ENCODE data around the gene ZNF785. TPM values are rescaled to one million over a fixed set of nuclear protein-coding genes. Genes with fewer than 3 reads are reported as not detected.

ZNF785 gene
- total and polyA plus RNA-seq, 2 of the 13 experiments (the other 11 are each of a cell fraction or from before 2014, with no cell fraction given) = 0.01 TPM; not detected in 1

DNA sequence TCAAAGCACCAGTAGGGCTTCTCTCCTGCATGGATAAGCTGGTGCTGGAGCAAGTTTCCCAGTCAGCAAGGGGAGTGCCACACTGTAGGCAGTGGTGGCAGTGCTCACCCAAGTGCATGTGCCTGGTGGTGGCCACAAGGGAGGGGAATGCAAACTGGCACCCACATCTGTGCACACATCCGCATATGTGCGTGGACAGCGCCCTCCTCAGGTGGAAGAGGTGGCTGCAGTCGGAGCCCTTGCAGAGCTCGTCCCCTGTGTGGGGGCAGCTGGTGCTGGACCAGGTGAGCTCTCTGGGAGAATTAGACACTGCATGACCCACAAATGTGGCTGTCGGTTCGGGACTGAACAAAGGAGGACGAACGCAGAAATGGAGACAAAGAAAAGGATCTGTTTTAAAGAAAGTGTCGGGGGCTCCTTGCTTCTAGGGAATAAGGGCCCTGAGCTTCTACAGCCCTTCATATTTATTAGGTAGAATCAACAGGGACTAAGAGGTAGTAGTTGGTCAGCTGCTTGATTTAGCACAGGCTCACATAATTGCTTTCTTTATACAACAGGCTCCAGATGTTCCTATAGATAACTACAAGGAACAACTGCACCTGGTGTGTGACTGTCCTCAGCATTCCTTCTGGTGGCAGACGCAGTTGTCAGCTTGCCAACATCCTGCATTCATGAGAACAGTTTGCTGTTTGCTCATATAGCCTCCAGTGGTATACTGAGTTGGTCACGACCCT is 30.0 kb upstream of the ZNF785 start (continued):
- TF ChIP-seq, protein P1, sequence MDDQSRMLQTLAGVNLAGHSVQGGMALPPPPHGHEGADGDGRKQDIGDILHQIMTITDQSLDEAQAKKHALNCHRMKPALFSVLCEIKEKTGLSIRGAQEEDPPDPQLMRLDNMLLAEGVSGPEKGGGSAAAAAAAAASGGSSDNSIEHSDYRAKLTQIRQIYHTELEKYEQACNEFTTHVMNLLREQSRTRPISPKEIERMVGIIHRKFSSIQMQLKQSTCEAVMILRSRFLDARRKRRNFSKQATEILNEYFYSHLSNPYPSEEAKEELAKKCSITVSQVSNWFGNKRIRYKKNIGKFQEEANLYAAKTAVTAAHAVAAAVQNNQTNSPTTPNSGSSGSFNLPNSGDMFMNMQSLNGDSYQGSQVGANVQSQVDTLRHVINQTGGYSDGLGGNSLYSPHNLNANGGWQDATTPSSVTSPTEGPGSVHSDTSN (CRISPR knock-in tag; IDR thresholded peaks at IDR 0.05; ENCODE audit: borderline replicate concordance) = no peak
- TF ChIP-seq ATF7-NPFF (CRISPR knock-in tag; IDR thresholded peaks at IDR 0.05; ENCODE audit: low read depth) = no peak
- no peak for TF ChIP-seq ZNF709 (CRISPR knock-in tag; IDR thresholded peaks at IDR 0.05)
- TF ChIP-seq, protein P2, sequence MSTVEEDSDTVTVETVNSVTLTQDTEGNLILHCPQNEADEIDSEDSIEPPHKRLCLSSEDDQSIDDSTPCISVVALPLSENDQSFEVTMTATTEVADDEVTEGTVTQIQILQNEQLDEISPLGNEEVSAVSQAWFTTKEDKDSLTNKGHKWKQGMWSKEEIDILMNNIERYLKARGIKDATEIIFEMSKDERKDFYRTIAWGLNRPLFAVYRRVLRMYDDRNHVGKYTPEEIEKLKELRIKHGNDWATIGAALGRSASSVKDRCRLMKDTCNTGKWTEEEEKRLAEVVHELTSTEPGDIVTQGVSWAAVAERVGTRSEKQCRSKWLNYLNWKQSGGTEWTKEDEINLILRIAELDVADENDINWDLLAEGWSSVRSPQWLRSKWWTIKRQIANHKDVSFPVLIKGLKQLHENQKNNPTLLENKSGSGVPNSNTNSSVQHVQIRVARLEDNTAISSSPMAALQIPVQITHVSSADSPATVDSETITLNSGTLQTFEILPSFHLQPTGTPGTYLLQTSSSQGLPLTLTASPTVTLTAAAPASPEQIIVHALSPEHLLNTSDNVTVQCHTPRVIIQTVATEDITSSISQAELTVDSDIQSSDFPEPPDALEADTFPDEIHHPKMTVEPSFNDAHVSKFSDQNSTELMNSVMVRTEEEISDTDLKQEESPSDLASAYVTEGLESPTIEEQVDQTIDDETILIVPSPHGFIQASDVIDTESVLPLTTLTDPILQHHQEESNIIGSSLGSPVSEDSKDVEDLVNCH (CRISPR knock-in tag; IDR thresholded peaks at IDR 0.05) = no peak
- TF ChIP-seq CREM (IDR thresholded peaks at IDR 0.05) = no peak
- TF ChIP-seq CREM (CRISPR knock-in tag; IDR thresholded peaks at IDR 0.05) = no peak
- peak; percentile 72; the same call in 1 of the 2 replicates for TF ChIP-seq ZNF331 (CRISPR knock-in tag; IDR thresholded peaks at IDR 0.05)
- peak; percentile 25; the same call in 1 of the 2 replicates for TF ChIP-seq ZNF772 (CRISPR knock-in tag; IDR thresholded peaks at IDR 0.05)
- no peak for TF ChIP-seq TAF1 (CRISPR knock-in tag; IDR thresholded peaks at IDR 0.05)
